AG09319 (cell line): ENCODE results near the gene CFAP65.

Source experiments
- DNase-seq: peaks from one replicate; pipeline ENCODE4 v3.0.0-alpha.2; 2010; ENCODE audit warnings: low read depth; ENCODE audit errors: extremely low read depth
- TF ChIP-seq, protein P1 (sequence below): IDR thresholded peaks from 2 replicates; pipeline ENCODE4 v1.5.1; 2011; ENCODE audit warnings: low read depth, mild to moderate bottlenecking, inconsistent platforms, low read length, moderate library complexity

The CFAP65 gene, protein sequence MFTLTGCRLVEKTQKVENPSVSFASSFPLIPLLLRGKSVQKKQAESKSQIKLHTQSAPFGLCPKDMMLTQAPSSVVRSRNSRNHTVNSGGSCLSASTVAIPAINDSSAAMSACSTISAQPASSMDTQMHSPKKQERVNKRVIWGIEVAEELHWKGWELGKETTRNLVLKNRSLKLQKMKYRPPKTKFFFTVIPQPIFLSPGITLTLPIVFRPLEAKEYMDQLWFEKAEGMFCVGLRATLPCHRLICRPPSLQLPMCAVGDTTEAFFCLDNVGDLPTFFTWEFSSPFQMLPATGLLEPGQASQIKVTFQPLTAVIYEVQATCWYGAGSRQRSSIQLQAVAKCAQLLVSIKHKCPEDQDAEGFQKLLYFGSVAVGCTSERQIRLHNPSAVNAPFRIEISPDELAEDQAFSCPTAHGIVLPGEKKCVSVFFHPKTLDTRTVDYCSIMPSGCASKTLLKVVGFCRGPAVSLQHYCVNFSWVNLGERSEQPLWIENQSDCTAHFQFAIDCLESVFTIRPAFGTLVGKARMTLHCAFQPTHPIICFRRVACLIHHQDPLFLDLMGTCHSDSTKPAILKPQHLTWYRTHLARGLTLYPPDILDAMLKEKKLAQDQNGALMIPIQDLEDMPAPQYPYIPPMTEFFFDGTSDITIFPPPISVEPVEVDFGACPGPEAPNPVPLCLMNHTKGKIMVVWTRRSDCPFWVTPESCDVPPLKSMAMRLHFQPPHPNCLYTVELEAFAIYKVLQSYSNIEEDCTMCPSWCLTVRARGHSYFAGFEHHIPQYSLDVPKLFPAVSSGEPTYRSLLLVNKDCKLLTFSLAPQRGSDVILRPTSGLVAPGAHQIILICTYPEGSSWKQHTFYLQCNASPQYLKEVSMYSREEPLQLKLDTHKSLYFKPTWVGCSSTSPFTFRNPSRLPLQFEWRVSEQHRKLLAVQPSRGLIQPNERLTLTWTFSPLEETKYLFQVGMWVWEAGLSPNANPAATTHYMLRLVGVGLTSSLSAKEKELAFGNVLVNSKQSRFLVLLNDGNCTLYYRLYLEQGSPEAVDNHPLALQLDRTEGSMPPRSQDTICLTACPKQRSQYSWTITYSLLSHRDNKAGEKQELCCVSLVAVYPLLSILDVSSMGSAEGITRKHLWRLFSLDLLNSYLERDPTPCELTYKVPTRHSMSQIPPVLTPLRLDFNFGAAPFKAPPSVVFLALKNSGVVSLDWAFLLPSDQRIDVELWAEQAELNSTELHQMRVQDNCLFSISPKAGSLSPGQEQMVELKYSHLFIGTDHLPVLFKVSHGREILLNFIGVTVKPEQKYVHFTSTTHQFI (N-terminal part only)

DNA sequence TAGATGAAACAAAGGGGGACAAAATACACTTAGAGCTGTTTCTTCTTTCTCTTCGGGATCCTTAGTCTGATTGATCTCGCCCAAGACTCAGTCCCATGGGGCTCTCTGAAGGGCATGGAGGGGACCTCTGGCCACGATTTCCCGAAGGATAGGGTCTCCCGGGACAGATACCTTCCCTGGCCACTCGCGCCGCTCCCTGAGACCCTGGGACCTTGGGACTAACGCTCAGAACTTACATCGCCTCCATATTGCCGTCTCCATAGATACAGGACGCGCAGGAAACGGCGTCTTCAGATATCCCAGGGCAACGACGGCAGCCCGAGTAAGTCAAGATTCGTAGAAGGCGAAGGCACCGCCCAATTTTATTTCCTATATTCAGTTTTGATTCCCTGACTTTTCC lies at the start of gene CFAP65:
TSS of gene CFAP65 (minus strand) at position 265 of the 400 bp plus-strand sequence. CDS start 2,468 bp downstream, outside the sequence.
- TF ChIP-seq, protein P1, sequence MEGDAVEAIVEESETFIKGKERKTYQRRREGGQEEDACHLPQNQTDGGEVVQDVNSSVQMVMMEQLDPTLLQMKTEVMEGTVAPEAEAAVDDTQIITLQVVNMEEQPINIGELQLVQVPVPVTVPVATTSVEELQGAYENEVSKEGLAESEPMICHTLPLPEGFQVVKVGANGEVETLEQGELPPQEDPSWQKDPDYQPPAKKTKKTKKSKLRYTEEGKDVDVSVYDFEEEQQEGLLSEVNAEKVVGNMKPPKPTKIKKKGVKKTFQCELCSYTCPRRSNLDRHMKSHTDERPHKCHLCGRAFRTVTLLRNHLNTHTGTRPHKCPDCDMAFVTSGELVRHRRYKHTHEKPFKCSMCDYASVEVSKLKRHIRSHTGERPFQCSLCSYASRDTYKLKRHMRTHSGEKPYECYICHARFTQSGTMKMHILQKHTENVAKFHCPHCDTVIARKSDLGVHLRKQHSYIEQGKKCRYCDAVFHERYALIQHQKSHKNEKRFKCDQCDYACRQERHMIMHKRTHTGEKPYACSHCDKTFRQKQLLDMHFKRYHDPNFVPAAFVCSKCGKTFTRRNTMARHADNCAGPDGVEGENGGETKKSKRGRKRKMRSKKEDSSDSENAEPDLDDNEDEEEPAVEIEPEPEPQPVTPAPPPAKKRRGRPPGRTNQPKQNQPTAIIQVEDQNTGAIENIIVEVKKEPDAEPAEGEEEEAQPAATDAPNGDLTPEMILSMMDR = no peak
- DNase-seq = peak; percentile 5

DNA sequence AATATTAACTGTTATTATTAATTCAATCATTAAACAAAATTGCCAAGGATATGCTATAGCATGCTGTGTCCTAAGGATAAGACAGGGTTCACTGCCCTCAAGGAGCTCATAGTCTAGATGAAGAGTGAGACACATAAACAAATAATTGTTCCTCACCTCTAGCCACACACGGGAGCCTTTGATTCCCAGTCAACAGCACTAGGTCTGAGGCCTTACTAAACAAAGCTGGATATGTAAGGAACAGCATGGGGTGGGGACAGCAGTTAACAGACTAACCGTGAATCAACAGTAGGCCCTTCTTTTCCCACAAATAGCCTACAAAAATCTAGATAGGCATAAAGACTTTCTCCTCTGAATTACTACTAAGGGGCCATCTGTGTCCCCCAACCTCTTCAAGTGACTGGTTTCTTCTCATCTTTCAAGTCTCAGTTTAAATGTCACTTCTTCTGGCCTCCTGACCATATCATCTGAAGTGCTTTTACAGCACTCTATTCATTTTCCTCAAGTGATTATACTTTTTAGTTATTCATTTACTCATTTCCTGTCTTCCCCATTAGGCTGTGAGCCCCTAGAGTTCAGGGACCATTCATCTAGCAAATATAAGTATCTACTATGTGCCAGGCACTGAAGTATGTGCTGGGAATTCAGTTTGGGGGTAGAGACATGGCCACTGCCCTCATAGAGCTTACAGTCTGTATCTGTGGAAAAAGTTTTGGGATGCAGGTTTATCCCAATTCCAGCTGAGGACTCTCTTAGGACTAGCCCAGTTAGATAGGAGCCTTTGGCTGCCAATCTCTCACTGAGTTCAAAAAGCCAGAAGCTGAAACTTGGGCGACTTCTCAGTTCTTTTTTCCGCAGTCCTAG lies 49.4 kb upstream of the CFAP65 start:
- TF ChIP-seq, protein P1 = no peak
- DNase-seq = no peak

DNA sequence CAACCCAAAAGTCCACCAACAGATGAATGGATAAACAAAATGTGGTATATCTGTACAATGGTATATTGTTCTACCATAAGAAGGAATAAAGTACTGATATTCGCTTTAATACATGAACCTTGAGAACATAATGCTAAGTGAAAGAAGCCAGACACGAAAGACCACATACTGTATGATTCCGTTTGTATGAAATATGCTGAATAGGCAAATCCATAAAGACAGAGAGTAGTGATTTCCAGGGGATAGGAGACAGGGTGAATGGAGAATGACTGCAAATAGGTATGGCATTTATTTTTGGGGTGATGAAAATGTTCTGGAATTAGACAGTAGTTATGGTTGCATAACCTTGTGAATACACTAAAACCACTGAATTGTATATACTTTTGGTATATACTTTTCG lies 48.0 kb upstream of the CFAP65 start:
- TF ChIP-seq, protein P1 = no peak
- no peak for DNase-seq

DNA sequence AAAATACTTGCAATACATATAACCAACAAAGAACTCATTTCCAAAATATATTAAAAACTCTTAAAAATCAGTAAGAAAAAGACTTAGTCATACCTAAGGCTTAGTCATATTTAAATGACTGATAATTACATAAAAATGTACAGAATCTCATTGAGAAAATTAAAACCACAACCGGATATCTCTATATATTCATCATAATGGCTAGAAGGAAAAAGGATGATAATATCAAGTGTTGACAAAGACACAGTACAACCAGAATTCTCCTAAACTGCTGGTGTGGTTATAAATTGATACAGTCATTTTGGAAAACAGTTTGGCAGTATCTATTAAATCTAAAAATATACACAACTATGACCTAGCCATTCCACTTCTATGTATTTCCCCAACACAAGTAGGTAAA lies 46.5 kb upstream of the CFAP65 start:
- TF ChIP-seq, protein P1 = no peak
- no peak for DNase-seq

DNA sequence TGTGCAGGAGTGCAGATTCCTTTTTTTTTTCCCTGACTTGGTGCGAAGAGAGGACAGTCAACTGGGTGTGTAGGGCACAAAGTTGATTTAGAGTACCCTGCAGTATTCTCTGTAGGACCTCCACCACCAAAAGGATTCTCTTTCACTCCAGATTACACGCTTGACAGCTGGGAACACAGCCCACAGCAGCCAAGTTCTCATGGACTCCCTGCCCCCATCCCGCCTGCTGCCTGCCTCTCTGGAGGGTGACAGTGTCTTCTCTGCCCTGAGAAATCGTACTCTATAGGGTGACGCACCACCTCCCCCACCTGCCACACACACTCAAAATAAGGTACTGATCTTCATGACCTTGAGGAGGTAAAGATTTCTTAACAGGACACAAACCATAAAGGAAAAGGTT lies 46.0 kb upstream of the CFAP65 start:
- TF ChIP-seq, protein P1 = no peak
- DNase-seq = no peak

DNA sequence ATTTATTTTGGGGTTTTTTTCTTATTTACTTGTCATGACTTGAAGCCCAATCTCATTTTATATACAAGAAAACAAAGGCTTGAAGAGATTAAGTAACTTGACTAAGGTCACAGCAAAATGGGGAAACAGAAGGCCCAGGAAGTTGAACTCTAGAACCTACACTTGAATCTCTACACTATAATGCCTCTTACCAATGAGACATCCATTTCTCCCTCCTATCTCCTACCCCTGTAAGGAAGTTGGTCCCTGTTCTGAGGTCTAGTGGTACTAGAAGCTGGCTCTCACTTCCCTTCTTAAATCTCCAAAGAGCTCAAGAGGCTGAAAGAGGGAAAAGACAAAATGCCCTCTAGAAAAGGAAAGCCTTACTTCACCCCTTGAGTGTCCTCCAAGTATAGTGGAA lies 44.9 kb upstream of the CFAP65 start:
- no peak for DNase-seq
- TF ChIP-seq, protein P1 = no peak
